PC-3 (cell line): ENCODE measurements around the gene OR51B6. TPM values are rescaled to one million over a fixed set of nuclear protein-coding genes. Genes with fewer than 3 reads are reported as not detected.
A peak's percentile ranks its signal among the peaks of the same experiment; 100 is the strongest.

Experiments used
- ATAC-seq: fragments of 200-7000 bp; cut with Tn5 transposase; 2 replicates; pipeline ENCODE4 v1.9.1; 2020; ENCODE audit warnings: mild to moderate bottlenecking, moderate library complexity
- BruUV-seq: library from RNA; stranded (reverse); fragments of 400-500 nt; replicated peaks from 2 replicates; lab custom pipeline; 2021; lab: Mats Ljungman, UMichigan
- CTCF ChIA-PET: fragments of 300-600 bp; sonication (Branson Sonifier 250); formaldehyde crosslinking; loops from one replicate; lab custom pipeline; 2022; ENCODE audit warnings: antibody characterized with exemption; lab: Charles Lee
- POLR2A ChIA-PET: fragments of 300-600 bp; sonication (Branson Sonifier 250); formaldehyde crosslinking; loops from one replicate; lab custom pipeline; 2022; ENCODE audit warnings: antibody characterized with exemption; ENCODE audit not compliant: unreplicated experiment; lab: Charles Lee
- DNase-seq: peaks from one replicate; pipeline ENCODE4 v3.0.0-alpha.2; 2015
- H2AFZ ChIP-seq: fragments of 300-600 bp; sonication (generic); 2 replicates; pipeline ENCODE4 v1.6.0; 2016; ENCODE audit warnings: antibody characterized with exemption, low read length
- H3F3A ChIP-seq: fragments of 300-600 bp; sonication (generic); one replicate; pipeline ENCODE4 v1.6.0; 2017; ENCODE audit warnings: antibody characterized with exemption, low read length, control low read depth, mild to moderate bottlenecking; ENCODE audit not compliant: unreplicated experiment
- H3K27ac ChIP-seq: fragments of 300-600 bp; sonication (generic); 2 replicates; pipeline ENCODE4 v1.5.1; 2016; ENCODE audit warnings: mild to moderate bottlenecking, low read length
- H3K27me3 ChIP-seq: fragments of 300-600 bp; sonication (generic); 2 replicates; pipeline ENCODE4 v1.6.1; 2016; ENCODE audit warnings: low read length, mixed read lengths
- H3K36me3 ChIP-seq: fragments of 300-600 bp; sonication (generic); 2 replicates; pipeline ENCODE4 v1.6.1; 2016; ENCODE audit warnings: low read depth, mixed run types, low read length, mixed read lengths
- H3K4me1 ChIP-seq: fragments of 300-600 bp; sonication (generic); 2 replicates; pipeline ENCODE4 v1.5.1; 2016; ENCODE audit warnings: low read length; ENCODE audit not compliant: insufficient read depth
- H3K4me2 ChIP-seq: fragments of 300-600 bp; sonication (generic); 2 replicates; pipeline ENCODE4 v1.6.0; 2016; ENCODE audit warnings: low read length
- H3K4me3 ChIP-seq: fragments of 300-600 bp; sonication (generic); 2 replicates; pipeline ENCODE4 v1.5.1; 2016; ENCODE audit warnings: mild to moderate bottlenecking, low read length, mixed read lengths
- H3K79me2 ChIP-seq: fragments of 300-600 bp; sonication (generic); 2 replicates; pipeline ENCODE4 v1.6.1; 2017; ENCODE audit warnings: low read length, mixed read lengths
- H3K9ac ChIP-seq: fragments of 300-600 bp; sonication (generic); 2 replicates; pipeline ENCODE4 v1.6.0; 2016; ENCODE audit warnings: mild to moderate bottlenecking, low read length
- H3K9me2 ChIP-seq: fragments of 300-600 bp; sonication (generic); replicated peaks from 2 replicates; pipeline ENCODE4 v1.6.1; 2016; ENCODE audit warnings: mixed run types, low read length, mixed read lengths
- H3K9me3 ChIP-seq: fragments of 300-600 bp; sonication (generic); 2 replicates; pipeline ENCODE4 v1.6.1; 2016; ENCODE audit warnings: low read length, mixed read lengths
- H4K20me1 ChIP-seq: fragments of 300-600 bp; sonication (generic); 2 replicates; pipeline ENCODE4 v1.6.1; 2016; ENCODE audit warnings: low read length, mixed read lengths
- EZH2 ChIP-seq: fragments of 300-600 bp; sonication (generic); IDR thresholded peaks from one replicate; pipeline ENCODE4 v1.6.1; 2017; ENCODE audit warnings: antibody characterized with exemption, mild to moderate bottlenecking, low read length; ENCODE audit not compliant: unreplicated experiment
- EZH2phosphoT487 ChIP-seq: fragments of 300-600 bp; sonication (generic); IDR thresholded peaks from 2 replicates; pipeline ENCODE4 v1.6.1; 2018; ENCODE audit warnings: mild to moderate bottlenecking, antibody characterized with exemption, low read length, borderline replicate concordance
- intact Hi-C: fragments of 100-400 bp; cut with micrococcal nuclease; formaldehyde crosslinking; loops from 2 replicates; pipeline ENCODE4 v1.9.0; 2023
- total RNA-seq: library from RNA; depleted of rRNA; stranded (reverse); fragments of >200 nt; gene quantifications from 2 replicates; pipeline ENCODE4 v1.2.3, GENCODE V29; 2014
- TF ChIP-seq, protein P1 (sequence below): fragments of 300-600 bp; sonication (generic); conservative IDR thresholded peaks from 2 replicates; pipeline ENCODE4 v1.5.1; 2017; ENCODE audit warnings: antibody characterized with exemption, low read depth, mild to moderate bottlenecking, low read length

The OR51B6 gene
- total RNA-seq, 1 experiment from 2014 or later, result not detected

DNA sequence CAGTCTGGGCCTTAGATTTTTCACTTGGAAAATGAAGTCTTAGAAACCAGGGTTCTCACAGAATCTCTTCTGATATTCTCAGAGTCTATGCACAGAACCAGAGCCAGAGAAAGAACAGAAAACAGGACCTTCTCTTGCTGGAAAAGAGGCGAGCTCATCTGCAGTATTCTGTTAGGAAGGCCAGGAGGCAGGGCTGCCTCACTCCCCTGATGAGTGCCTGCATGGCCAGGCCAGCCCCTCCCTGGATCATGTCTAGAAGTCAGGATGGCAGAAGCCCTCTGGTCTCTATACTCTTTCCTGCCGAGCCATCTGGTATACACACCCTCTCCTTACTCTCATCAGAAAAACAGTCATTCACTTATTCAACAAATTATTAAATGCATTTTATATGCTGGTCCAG is 33.0 kb downstream of the OR51B6 start:
- Histone ChIP-seq H3F3A (no peaks in the 10 kb centered on the region), H3K79me2 (no peaks in the 10 kb centered on the region), H2AFZ (no peak overlapping the region), H4K20me1 (no peaks in the 10 kb centered on the region), H3K9me3 (no peaks in the 10 kb centered on the region), H3K27ac (no peak overlapping the region), H3K27me3 (no peaks in the 10 kb centered on the region), H3K4me1 (no peaks in the 10 kb centered on the region), H3K4me2 (no peak overlapping the region), H3K9me2 (no peaks in the 10 kb centered on the region), H3K9ac (no peak overlapping the region), H3K36me3 (no peaks in the 10 kb centered on the region), H3K4me3 (no peak overlapping the region)
- intact Hi-C loops, result loop anchor here (5.0 to 10.0 kb wide), 3 partner anchors 423 to 1202 kb away; partner anchors contain the start of gene OR52N2
- ChIA-PET POLR2A (no interaction called here), CTCF (no interaction called here)
- BruUV-seq, result no TSS peak
- ATAC-seq (no peak), DNase-seq (no peak)
- TF ChIP-seq, protein P1, sequence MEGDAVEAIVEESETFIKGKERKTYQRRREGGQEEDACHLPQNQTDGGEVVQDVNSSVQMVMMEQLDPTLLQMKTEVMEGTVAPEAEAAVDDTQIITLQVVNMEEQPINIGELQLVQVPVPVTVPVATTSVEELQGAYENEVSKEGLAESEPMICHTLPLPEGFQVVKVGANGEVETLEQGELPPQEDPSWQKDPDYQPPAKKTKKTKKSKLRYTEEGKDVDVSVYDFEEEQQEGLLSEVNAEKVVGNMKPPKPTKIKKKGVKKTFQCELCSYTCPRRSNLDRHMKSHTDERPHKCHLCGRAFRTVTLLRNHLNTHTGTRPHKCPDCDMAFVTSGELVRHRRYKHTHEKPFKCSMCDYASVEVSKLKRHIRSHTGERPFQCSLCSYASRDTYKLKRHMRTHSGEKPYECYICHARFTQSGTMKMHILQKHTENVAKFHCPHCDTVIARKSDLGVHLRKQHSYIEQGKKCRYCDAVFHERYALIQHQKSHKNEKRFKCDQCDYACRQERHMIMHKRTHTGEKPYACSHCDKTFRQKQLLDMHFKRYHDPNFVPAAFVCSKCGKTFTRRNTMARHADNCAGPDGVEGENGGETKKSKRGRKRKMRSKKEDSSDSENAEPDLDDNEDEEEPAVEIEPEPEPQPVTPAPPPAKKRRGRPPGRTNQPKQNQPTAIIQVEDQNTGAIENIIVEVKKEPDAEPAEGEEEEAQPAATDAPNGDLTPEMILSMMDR, result no peak
- no peak for TF ChIP-seq EZH2
- TF ChIP-seq EZH2phosphoT487, result no peak

DNA sequence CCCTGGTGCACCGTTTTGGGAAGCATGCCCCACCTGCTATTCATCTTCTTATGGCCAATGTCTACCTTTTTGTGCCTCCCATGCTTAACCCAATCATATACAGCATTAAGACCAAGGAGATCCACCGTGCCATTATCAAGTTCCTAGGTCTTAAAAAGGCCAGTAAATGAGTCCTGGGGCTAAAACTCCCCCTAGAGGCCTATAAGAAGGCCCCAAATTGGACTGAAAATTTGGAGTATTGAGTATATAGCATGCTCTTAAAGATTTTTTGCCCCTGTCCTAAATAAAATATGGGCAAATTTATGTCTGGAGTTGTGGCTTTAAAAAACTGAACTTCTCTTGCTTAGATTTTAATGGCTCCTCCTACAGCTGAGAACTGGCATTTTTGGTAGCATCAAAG is 38.9 kb downstream of the OR51B6 start:
- H3K79me2 ChIP-seq, result no peaks in the 10 kb centered on the region
- H3K9me2 ChIP-seq, result no peaks in the 10 kb centered on the region
- CTCF ChIA-PET, result no interaction called here
- no peaks in the 10 kb centered on the region for H3K27me3 ChIP-seq
- no peak overlapping the region for H3K9ac ChIP-seq
- no peaks in the 10 kb centered on the region for H3K9me3 ChIP-seq
- ATAC-seq (no peak), DNase-seq (no peak)
- no peaks in the 10 kb centered on the region for H3K4me1 ChIP-seq
- no peak overlapping the region for H2AFZ ChIP-seq
- H3K27ac ChIP-seq, result no peak overlapping the region
- no peaks in the 10 kb centered on the region for H3F3A ChIP-seq
- H3K4me2 ChIP-seq, result no peak overlapping the region
- no TSS peak for BruUV-seq
- H4K20me1 ChIP-seq, result no peaks in the 10 kb centered on the region
- TF ChIP-seq, protein P1, result 0 out of 2 replicates have a peak, but pooled peaks have one; percentile 14
- TF ChIP-seq EZH2, result no peak
- H3K4me3 ChIP-seq, result no peak overlapping the region
- no peaks in the 10 kb centered on the region for H3K36me3 ChIP-seq
- POLR2A ChIA-PET, result no interaction called here
- intact Hi-C loops, result no loop called here

DNA sequence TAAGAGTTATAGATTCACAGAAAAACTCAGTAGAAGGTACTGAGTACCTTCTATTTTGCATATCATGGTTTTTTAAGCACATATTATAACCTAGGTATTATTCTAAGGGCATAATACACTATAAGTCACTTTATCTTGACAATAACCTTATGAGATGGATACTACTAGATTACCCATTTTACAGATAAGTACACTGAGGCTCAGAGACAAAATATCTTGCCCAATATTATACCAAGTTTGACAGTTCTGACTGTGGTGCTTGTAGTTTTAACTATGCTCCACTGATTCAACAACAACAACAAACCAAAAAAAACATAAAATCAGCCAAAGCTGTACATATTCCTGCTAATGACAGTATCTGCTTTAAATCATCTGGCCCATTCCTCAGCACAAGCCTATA is 42.8 kb downstream of the OR51B6 start:
- no peaks in the 10 kb centered on the region for H3K27me3 ChIP-seq
- intact Hi-C loops, result no loop called here
- ATAC-seq (no peak), DNase-seq (no peak)
- H2AFZ ChIP-seq, result no peak overlapping the region
- no TSS peak for BruUV-seq
- H3K79me2 ChIP-seq, result no peaks in the 10 kb centered on the region
- no peaks in the 10 kb centered on the region for H3K4me1 ChIP-seq
- ChIA-PET POLR2A (no interaction called here), CTCF (no interaction called here)
- H3K9ac ChIP-seq, result no peak overlapping the region
- no peaks in the 10 kb centered on the region for H3F3A ChIP-seq
- no peak overlapping the region for H3K4me2 ChIP-seq
- no peak overlapping the region for H3K4me3 ChIP-seq
- no peaks in the 10 kb centered on the region for H3K36me3 ChIP-seq
- H3K9me2 ChIP-seq, result no peaks in the 10 kb centered on the region
- TF ChIP-seq, protein P1, result no peak
- TF ChIP-seq EZH2 (no peak), EZH2phosphoT487 (no peak)
- no peak overlapping the region for H3K27ac ChIP-seq
- H3K9me3 ChIP-seq, result no peaks in the 10 kb centered on the region
- no peaks in the 10 kb centered on the region for H4K20me1 ChIP-seq
